SU-DHL-6 (cell line): ENCODE results near the gene SPCS2.
A peak's percentile ranks its signal among the peaks of the same experiment; 100 is the strongest.

Source experiments
- CTCF ChIP-seq: fragments of 200-600 bp; sonication (generic); IDR thresholded peaks from one replicate; pipeline ENCODE4 v1.5.1; 2017; ENCODE audit warnings: antibody characterized with exemption, mild to moderate bottlenecking, low read length, moderate library complexity; ENCODE audit not compliant: insufficient read depth, poor library complexity, severe bottlenecking
- EZH2phosphoT487 ChIP-seq: fragments of 200-600 bp; sonication (generic), shearing (Covaris generic); conservative IDR thresholded peaks from 2 replicates; pipeline ENCODE4 v1.6.1; 2018; ENCODE audit warnings: mild to moderate bottlenecking, antibody characterized with exemption, low read length, moderate library complexity, mixed read lengths

- TF ChIP-seq CTCF, result peak; percentile 78
- TF ChIP-seq EZH2phosphoT487, result no peak
These were observed 73.8 kb downstream of the SPCS2 start for GRCh38 chr11:75022759-75023396.
